NCI-H1930 (cell line): Measurements from ENCODE around the gene CACNA2D3.
A peak's percentile ranks its signal among the peaks of the same experiment; 100 is the strongest.

Source experiments
- DNase-seq, 2 experiments: peaks; one replicate each; lab custom pipeline; 2025; lab: John Stamatoyannopoulos, UW

CACNA2D3 gene

DNA sequence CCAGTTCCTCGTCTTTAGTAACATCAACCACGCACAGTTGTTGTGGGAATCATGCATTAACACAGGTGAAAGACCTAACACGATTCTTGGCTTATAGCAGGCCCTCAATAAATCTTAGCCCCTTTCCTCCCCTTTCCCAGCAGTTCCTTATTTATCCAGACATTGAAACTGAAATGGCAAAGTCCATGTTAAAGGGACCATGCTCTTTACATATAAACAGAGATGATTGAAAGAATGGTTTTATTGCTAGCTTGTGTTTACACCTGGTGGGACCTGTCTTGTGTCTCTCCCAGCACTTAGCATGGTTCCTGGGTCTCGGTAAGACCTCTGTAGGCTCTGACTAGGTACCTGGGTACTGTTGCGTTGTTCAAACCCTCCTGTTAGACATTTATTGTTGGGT lies 553.7 kb downstream of the CACNA2D3 start:
- DNase-seq: no peak

DNA sequence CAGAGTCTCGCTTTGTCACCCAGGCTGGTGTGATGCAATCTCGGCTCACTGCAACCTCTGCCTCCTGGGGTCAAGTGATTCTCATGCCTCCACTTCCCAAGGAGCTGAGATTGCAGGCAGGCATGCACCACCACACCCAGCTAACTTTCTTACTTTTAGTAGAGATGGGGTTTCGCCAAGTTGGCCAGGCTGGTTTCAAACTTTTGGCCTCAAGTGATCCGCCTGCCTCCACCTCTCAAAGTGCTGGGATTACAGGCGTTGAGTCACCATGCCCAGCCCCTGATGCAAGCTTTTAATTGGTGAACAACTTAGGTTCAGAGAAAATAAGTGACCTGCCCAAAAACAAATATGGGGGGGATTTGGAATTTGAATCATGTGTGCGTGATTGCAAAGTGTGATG lies 559.4 kb downstream of the CACNA2D3 start:
- no peak for DNase-seq

DNA sequence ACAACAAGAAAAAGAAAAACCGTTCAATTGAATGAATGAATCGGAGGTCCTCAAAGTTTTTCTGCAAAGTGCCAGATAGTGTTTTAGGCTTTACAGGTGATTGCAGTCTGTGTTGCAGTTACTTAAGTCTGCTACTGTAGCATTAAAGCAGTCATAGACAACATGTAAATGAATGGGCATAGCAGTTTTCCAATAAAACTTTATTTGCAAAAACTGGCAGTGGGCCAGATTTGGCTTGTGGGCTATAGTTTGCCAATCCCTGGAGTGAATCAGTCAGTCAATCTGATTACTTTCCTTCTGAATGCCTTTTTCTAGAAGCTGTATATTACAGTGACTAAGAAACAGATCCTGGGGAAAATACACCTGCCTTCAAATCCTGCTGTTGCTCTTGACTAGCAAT lies 562.9 kb downstream of the CACNA2D3 start:
- DNase-seq: no peak

DNA sequence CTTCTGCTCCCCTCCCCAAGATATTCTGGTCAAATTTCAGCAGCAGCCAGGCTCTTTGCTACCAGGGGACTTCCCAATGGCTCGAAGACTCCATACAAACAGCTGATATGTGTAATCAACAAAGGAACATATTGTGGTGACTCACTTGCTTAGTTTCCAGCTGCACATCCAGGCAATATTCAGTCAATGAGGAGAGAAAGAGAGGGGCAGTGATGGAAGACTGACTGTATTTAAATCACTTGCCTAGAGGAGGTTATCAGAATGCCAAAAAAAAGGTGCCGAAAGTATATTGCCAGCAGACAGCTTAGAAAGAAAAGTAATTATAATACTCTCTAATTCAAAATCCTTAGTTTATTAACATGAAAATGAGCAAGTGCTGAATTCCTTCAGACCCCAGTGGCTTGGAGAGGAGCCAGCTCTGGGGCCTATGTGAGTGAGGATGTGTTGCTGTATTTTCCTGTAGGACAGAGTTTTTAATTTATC lies 569.0 kb downstream of the CACNA2D3 start:
- DNase-seq: no peak

DNA sequence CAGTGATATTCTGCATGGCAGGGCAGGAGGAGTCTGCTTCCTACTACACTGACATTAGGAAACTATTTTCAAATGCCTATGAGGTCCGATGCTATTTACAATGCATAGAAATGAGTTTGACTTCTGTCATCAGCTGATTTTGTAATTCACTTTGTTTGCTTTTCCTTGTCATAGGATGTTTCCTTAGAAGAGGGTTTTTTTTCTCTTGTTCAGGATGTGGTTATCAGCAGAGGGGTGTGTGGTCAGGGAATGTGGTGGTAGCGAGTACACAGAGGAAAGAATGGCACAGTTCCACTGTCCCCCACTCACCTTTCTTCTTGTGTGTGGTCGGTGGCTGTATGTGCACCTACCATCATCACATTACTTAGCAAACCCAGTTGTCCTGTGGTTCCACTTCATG lies 574.0 kb downstream of the CACNA2D3 start:
- no peak for DNase-seq

DNA sequence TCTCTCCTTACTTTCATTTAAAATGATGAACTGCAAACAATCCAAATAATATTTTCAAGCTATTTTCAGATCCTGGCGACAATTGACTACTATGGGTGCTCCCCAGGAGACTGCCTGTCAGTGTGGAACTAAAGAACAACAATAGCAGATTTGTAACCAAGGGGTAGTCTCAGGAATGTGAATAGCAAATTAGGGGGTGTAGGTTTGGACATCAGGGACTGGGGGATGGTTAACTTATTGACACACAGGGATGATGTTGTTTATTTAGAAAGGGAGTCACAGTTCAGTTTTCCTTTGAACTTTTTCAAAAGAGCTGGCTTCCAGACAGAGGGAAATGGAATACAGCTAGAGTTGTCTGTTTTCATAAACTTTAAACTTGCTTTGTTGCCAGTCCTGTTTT lies 575.7 kb downstream of the CACNA2D3 start:
- DNase-seq: no peak

DNA sequence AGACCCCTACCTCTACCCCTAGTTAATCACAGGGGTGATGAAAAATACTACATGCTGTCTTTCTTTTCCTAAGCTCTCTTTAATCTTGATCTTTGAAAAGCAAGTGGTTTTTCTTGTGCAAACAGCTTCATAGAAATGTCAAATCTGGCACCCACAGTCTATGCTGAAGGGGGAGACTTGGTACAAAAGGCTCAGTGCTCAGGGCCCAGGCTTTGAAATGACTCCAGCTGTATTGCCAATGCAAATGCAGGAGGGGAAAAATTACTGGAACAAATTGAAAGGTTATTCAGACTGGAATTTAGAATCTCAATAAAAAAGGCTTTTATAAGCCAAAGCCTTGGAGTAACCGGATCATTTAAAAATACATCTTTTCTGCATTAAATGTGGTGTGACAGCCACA lies 581.6 kb downstream of the CACNA2D3 start:
- DNase-seq: no peak

DNA sequence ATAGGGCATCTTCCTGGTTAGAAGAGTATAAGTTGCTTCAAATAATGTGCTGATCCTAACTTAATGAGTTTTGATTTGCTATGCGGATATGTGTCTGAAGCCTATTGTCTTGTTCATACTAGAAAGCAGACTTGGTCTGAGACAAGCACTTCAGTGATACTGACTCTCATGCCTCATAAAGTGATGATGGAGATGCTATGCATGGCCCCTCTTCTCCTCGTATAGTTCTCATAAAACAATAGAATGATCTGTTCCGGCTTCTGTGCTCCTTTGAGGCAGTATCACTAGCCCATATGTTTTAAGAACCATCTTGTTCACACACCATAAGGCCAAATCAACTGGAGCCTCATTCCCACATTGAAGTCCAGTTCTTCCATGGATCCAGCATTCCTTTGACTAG lies 583.4 kb downstream of the CACNA2D3 start:
- no peak for DNase-seq

DNA sequence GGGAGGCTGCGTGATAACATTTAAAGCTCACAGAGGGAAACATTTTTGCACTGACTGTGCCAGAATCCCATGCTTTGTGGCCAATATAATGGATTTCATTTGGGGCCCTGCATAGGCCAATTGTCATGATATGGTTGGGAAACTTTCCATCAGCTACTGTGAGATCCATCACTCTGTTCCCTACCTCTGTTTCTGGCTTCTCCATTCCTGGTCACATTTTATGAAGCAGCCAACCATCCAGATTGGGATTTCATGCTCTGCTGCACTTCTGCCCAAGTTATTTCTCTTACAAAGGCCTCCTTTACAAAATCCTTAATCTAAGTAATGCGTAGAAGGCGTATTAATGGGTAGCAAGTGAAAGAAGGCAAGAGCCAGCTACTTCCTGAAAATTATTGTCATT lies 584.4 kb downstream of the CACNA2D3 start:
- DNase-seq: no peak

DNA sequence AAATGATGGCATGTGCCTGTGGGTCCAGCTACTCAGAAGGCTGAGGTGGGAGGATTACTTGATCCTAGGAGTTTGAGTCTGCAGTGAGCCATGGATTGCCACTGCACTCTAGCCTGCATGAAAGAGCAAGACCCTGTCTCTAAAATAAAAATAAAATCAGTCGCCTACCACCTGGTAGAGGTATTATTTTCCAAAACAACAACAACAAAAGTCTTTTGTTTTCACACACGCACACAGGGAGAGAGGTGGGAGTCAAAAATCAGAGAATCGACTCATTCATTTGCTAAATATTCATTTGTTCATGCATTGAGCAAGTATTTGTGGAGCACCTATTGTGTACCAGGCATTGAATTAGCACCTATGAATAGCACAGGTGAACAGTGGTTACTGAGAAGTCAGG lies 587.4 kb downstream of the CACNA2D3 start:
- DNase-seq: peak in 1 of 2 experiments; percentile 3

DNA sequence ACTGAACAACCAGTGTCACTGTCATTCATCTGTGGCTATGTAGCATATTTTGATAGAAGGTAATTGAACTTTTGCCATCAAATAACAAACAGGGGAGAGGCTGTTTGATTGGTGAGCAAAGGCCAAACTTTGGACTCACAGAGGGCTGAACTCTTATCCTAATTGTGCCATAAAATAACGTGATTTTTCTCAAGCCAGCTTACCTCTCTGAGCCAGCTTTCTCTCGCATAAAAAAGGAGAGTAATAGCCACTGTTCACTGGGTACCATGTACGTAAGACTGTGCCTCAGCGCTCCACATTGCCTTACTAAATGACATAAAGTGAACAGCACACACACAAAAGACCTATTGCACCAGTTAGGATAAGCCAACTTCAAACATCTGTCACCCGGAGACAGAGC lies 588.6 kb downstream of the CACNA2D3 start:
- DNase-seq: no peak

DNA sequence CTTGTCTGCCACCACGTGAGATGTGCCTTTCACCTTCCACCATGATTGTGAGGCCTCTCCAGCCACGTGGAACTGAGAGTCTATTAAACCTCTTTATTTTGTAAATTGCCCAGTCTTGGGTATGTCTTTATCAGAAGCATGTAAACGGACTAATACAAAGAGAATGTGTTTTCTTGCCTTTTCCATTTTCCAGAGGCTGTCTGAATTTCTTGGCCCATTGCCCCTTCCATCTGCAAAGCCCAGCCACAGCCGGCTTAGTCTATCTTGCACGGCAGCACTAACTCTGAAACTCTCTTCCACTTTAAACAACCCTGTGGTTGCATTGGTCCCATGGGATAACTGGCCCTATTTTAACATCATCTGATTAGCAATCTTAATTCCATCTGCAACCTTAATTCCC lies 590.2 kb downstream of the CACNA2D3 start:
- DNase-seq: no peak

DNA sequence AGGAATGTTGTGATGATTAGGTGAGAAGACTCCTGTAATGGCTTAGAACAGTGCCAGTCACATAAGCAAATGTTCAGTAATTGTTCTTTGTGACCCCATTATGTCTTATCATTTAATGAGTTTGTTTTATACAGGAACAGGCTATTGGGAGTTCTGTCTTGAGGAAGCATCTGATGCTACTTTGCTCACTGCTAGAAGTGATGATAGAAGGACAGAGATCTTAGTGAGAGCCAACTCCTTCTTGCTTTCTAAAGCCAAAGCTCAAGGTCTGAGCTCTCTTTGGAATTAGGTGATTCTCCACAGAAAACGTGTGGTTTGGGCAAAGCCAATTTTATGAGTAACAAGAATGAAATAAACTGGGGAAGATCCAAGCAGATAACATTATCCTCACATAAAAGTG lies 590.7 kb downstream of the CACNA2D3 start:
- DNase-seq: no peak

DNA sequence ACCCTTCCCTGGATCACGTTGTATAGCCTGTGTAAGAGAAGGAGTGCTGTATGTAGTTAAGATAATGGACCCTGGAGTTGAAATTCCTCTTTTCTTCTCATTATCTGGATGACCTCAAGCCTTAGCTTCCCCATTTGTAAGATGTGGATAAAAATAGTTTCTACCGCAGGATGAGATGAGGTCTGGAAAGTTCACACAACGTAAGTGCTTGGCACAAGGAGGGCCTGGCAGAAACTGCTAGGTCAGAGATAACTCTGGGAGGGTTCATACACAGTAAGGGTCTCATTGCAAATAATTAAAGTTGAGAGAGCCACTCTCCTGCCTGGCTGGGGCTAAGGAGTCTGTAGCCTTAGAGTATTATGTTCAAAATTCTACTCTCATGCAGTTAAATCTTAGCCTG lies 591.1 kb downstream of the CACNA2D3 start:
- no peak for DNase-seq

DNA sequence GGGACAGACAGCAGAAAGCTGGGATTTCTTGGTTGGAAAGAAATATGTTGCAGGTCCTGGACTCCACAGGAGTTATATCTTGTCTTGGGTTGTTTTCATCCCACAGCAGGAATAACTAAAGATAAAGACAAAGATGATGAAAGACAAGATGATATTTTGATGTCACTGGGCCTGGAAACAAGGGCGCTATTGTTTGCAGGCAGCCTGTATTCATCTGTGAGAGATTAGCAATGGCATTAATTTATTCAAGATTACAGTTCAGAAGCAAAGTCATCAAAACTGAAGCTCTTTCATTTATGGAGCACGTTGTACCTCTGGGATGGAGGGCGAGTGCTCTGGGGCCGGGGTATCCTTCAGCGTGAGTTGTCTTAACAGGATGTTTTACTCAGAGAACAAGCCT lies 591.7 kb downstream of the CACNA2D3 start:
- no peak for DNase-seq

DNA sequence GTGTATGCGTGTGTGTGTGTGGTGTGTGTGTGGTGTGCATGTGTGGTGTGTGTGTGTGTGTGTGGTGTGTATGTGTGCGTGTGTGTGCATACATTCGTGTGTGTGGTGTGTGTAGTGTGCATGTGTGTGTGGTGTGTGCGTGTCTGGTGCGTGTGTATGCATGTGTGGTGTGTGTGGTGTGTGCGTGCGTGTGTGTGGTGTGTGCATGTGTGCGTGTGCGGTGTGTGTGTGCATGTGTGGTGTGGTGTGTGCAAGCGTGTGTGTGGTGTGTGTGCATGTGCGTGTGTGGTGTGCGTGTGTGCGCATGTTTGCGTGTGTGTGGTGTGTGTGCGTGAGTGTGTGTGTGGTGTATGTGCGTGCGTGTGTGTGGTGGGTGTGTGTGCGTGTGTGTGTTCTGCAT lies 595.2 kb downstream of the CACNA2D3 start:
- no peak for DNase-seq

DNA sequence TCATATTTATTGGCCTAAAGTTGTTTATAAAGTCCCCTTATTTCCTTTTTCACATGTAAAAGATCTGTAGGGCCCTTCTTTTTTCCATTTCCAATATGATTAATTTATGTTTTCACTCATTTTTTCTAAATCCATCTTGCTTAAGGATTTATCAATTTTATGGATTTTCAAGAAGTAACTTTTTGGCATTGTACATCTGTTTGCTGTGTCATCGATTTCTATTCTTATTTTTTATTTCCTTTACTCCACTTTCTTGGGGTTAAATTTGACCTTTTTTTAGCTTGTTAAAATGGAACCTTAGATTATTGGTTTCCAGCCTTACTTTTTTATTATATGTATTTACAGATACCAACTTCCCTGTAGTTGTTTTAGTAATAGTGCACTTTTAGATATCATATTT lies 597.6 kb downstream of the CACNA2D3 start:
- DNase-seq: no peak

DNA sequence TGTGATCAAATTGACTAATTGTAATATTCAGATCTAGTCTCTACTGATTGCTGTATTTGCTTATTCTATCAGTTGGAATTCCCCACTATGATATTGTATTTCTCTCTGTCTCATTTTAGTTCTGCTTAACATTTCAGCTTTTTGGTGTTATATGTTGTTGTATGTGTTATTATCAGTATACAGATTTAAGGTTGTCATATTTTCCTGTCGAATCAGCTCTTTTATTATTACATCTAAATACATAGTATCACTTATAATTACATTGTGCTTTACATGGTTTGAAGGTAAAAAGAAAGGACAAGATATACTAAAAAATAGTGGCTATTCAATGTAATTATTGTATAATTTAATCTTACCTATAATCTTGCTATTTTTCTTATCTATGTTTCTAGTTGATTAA lies 598.3 kb downstream of the CACNA2D3 start:
- DNase-seq: no peak

DNA sequence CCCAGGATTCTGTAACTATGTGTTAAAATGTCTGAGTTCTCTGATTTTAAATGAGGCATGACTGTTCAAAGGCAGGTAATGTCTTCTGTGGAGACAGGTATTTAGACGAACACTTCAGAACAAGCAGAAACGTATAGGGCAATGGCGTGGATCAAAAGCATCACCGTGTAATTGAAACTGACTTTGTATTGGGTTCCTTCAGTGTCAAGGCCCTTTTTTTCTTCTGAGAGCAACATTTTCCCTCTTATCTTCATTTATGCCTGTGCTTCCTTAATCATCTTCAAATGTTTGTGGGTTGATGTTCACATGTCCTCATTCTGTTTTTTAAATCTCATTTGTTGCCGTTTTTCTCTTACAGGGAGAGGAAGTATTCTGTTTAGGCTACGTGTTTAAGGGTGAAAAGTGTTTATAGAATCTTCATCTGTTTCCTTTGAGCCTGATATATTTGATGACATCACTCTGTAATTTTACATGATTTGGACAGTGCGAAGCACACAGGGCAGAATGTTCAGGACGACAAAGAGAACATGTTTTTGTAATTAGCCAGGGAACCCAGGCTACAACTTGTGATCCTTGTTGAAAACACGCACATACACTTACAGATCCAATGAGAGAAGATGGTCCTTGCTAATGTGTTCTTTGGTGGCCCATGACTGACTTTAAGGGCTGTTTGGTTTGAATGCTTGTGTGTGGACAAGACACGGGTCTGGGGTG lies 609.5 kb downstream of the CACNA2D3 start:
- DNase-seq: no peak

DNA sequence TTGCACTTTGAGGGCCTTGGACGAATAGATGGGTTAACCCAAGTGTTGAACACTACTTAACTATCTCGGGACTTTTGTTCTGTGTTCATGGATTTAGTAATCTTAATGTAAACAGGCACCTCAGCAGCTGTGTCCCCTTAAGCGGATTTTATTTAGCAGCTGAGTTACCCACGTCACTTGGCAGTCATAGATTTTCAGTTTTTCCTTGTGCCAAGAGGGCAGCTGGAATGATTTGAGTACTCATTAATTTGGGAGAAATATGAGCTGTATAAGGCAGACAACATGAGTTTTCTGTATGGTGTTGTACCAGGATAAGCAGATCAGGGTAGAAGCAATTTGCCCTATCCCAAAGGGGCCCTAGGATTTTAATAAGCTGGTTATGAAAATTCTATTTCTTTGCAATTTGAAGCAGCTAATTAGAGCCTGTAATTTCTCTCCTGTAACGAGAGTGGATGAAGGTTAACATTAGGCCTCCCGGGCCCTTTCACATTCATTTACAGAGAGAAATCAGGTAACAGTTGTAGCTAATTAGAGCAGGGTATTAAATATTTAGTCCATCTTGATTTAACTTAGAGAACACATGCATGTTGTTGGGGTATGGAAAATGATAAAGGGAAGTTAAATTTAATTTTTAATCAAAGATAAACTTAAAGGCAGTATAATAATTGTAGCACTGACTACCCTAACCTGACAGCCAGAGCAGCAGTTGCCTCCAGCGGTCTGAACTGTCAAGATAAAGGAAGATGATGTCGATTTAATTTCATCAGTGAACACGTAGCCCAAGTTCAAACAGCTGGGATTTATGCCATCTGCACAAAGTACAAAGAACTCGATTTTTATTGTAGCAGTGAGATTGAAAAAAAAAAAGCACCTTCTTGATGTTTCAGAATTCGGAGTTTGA lies 611.0 kb downstream of the CACNA2D3 start:
- peak; percentile 14 to 51 for DNase-seq

DNA sequence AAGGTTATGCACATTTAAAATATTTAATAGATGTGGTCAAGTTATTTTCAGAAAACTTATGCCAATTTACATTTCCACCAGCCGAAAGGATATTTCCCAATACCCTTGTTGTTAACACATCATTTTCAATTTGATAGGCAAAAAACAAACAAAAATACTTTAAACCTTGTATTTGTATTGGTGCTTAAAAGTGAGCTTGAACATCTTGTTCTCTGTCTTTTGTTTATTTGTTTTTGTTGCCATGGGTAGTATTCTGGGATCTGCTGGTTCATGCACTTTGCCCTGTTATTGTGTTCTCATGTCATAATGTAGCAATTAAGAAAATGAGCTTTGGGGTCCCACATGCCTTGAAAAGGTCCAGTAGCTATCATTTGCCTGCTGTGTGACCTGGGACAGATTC lies 614.1 kb downstream of the CACNA2D3 start:
- DNase-seq: no peak

DNA sequence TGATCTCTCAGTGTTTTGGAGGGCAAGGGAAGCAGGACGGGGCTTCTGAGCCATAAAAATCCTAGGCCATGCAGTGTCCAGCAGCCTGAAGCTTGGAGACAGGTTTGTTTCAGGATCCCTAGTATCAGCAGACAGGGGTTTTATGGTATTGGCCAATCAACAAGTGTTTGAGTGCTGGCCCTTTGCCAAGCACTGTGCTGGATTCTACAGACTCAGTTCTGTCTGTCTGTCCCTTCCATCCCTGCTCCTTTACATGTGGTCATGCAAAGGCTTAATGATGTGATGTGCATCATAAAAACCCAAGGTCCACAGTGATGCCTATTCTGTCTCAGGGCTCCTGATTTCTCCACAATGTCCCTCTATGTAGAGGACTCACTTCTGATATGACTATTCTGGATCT lies 621.4 kb downstream of the CACNA2D3 start:
- no peak for DNase-seq

DNA sequence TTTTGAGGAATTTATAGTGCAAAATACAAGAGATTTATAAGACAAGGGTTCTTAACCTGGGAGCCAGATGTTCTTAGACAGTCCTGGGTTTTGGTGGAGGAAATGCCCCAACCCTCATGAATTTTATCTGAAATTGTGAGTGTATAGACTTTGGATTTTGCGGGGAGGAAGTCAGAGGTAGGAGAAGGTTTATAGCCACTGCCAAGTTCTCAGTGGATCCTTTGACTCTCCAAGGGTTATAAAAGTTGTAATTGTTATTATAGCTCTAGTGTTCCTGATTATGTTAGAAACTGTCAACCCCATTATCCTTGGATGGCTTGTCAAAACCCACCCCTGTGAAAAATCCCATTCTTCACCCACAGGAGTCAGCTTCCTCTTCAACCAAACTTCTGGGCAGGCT lies 621.9 kb downstream of the CACNA2D3 start:
- DNase-seq: no peak
